GM12878 (cell line): ENCODE data around the gene KIAA0825. TPM values are rescaled to one million over a fixed set of nuclear protein-coding genes. Genes with fewer than 3 reads are reported as not detected.

Experiments used
- ATAC-seq: fragments of 200-7000 bp; cut with Tn5 transposase; 3 replicates; pipeline ENCODE4 v1.9.1; 2020; ENCODE audit warnings: mild to moderate bottlenecking, moderate library complexity
- BruUV-seq: library from RNA; stranded (reverse); fragments of 400-500 nt; replicated peaks from 2 replicates; lab custom pipeline; 2021; lab: Mats Ljungman, UMichigan
- CTCF ChIA-PET: fragments of 300-600 bp; sonication (Branson Sonifier 250); formaldehyde crosslinking; extraction: SDS; loops from one replicate; lab custom pipeline; 2021; ENCODE audit warnings: inconsistent platforms; lab: Yijun Ruan, JAX
- POLR2A ChIA-PET: fragments of 350-600 bp; formaldehyde crosslinking; extraction: SDS; loops from one replicate; lab custom pipeline; 2021; ENCODE audit warnings: inconsistent platforms; lab: Charles Lee
- RAD21 ChIA-PET: fragments of 300-600 bp; sonication (Branson Sonifier 250); formaldehyde crosslinking; loops from one replicate; lab custom pipeline; 2023; ENCODE audit warnings: antibody characterized with exemption; ENCODE audit not compliant: unreplicated experiment; lab: Charles Lee
- SMC1A ChIA-PET: fragments of 300-600 bp; sonication (Branson Sonifier 250); formaldehyde crosslinking; loops from one replicate; lab custom pipeline; 2023; ENCODE audit not compliant: unreplicated experiment, uncharacterized antibody; lab: Charles Lee
- DNase-seq: peaks from one replicate; pipeline ENCODE4 v3.0.0-alpha.2; 2011; ENCODE audit warnings: low read depth, low spot score
- FAIRE-seq: peaks from 3 replicates; lab custom pipeline; 2011; peaks lifted over from hg19 to GRCh38; lab: Jason Lieb, UNC
- H2AFZ ChIP-seq: 2 replicates; pipeline ENCODE4 v1.6.0; 2011; ENCODE audit warnings: low read depth, low read length, control low read depth; ENCODE audit not compliant: control insufficient read depth
- H3K27ac ChIP-seq: 2 replicates; pipeline ENCODE4 v1.5.1; 2011; ENCODE audit warnings: control low read depth; ENCODE audit not compliant: control insufficient read depth, insufficient read depth
- H3K27me3 ChIP-seq, 2 experiments: replicated peaks in 1 of 2; 2 replicates each; pipeline versions ENCODE4 v1.6.0 to v1.6.1; 2011; ENCODE audit warnings: low read length in 1 of 2; ENCODE audit not compliant: control insufficient read depth in 2 of 2, insufficient read depth in 2 of 2
- H3K36me3 ChIP-seq, 2 experiments: 2 replicates each; pipeline ENCODE4 v1.5.1; 2011; ENCODE audit warnings: low read length in 1 of 2; ENCODE audit not compliant: control insufficient read depth in 2 of 2, insufficient read depth in 2 of 2
- H3K4me1 ChIP-seq: 2 replicates; pipeline ENCODE4 v1.6.1; 2011; ENCODE audit warnings: mild to moderate bottlenecking, low read length, moderate library complexity, mixed read lengths; ENCODE audit not compliant: control insufficient read depth, insufficient read depth
- H3K4me2 ChIP-seq: 2 replicates; pipeline ENCODE4 v1.6.0; 2011; ENCODE audit warnings: control low read depth; ENCODE audit not compliant: control insufficient read depth, insufficient read depth
- H3K4me3 ChIP-seq: fragments of 200-600 bp; sonication (generic); 2 replicates; pipeline ENCODE4 v1.5.1; 2016
- H3K79me2 ChIP-seq: 2 replicates; pipeline ENCODE4 v1.6.0; 2011; ENCODE audit warnings: low read length; ENCODE audit not compliant: control insufficient read depth, insufficient read depth
- H3K9ac ChIP-seq: 2 replicates; pipeline ENCODE4 v1.8.0; 2011; ENCODE audit warnings: low read length, control low read depth, mixed read lengths; ENCODE audit not compliant: control insufficient read depth, insufficient read depth
- H3K9me3 ChIP-seq: replicated peaks from 3 replicates; pipeline ENCODE4 v1.5.1; 2011; ENCODE audit warnings: mild to moderate bottlenecking, low read length; ENCODE audit not compliant: control insufficient read depth, insufficient read depth
- H4K20me1 ChIP-seq: 2 replicates; pipeline ENCODE4 v1.6.0; 2011; ENCODE audit not compliant: control insufficient read depth, insufficient read depth
- CBX3 ChIP-seq: fragments of 200-600 bp; sonication (generic); IDR thresholded peaks from 2 replicates; pipeline ENCODE4 v1.6.1; 2016; ENCODE audit warnings: low read depth, borderline replicate concordance
- CHD4 ChIP-seq: fragments of 200-600 bp; sonication (generic); IDR thresholded peaks from 2 replicates; pipeline ENCODE4 v1.6.1; 2016; ENCODE audit warnings: mild to moderate bottlenecking
- FOXM1 ChIP-seq: IDR thresholded peaks from 2 replicates; pipeline ENCODE4 v1.6.1; 2012; ENCODE audit warnings: low read depth, mild to moderate bottlenecking, inconsistent platforms, low read length, moderate library complexity
- GABPA ChIP-seq: IDR thresholded peaks from 2 replicates; pipeline ENCODE4 v1.6.1; 2014; ENCODE audit warnings: antibody characterized with exemption, low read depth, mild to moderate bottlenecking, inconsistent platforms
- KAT2A ChIP-seq: conservative IDR thresholded peaks from 2 replicates; pipeline ENCODE4 v1.6.1; 2011; ENCODE audit warnings: low read depth, low read length; ENCODE audit not compliant: control insufficient read depth
- MEF2A ChIP-seq: IDR thresholded peaks from 2 replicates; pipeline ENCODE4 v1.6.1; 2011; ENCODE audit warnings: low read depth, mild to moderate bottlenecking, low read length, moderate library complexity; ENCODE audit not compliant: insufficient read depth
- MYB ChIP-seq: fragments of 150-350 bp; IDR thresholded peaks from 2 replicates; pipeline ENCODE4 v1.6.1; 2014; ENCODE audit warnings: mild to moderate bottlenecking, low read depth, low read length, borderline replicate concordance
- PAX5 ChIP-seq: IDR thresholded peaks from 2 replicates; pipeline ENCODE4 v1.6.1; 2011; ENCODE audit warnings: low read depth, low read length, borderline replicate concordance
- RAD51 ChIP-seq: fragments of 450-650 bp; IDR thresholded peaks from 2 replicates; pipeline ENCODE4 v1.6.1; 2016; ENCODE audit warnings: moderate library complexity, mild to moderate bottlenecking, inconsistent platforms
- ZBTB11 ChIP-seq: fragments of 450-650 bp; formaldehyde crosslinking; IDR thresholded peaks from 2 replicates; pipeline ENCODE4 v1.5.0; 2022; ENCODE audit warnings: mild to moderate bottlenecking, missing genetic modification characterization
- ZZZ3 ChIP-seq: IDR thresholded peaks from 2 replicates; pipeline ENCODE4 v1.6.1; 2011; ENCODE audit warnings: low read depth; ENCODE audit not compliant: control insufficient read depth, insufficient read length
- WGBS: methylation state at CpG from one replicate; pipeline ENCODE4 v1.1.6; 2016; ENCODE audit warnings: low lambda C conversion rate; ENCODE audit not compliant: insufficient replicate concordance, insufficient coverage; ENCODE audit errors: missing lambda C conversion rate; 5-methylcytosine and 5-hydroxymethylcytosine counted together
- in situ Hi-C: fragments of 300-500 bp; cut with MboI; formaldehyde crosslinking; loops from 9 replicates; pipeline ENCODE4 v1.14.3; 2018; ENCODE audit warnings: mixed read lengths
- intact Hi-C: fragments of 100-400 bp; cut with micrococcal nuclease; formaldehyde crosslinking; loops from one replicate; pipeline ENCODE4 v1.14.2; 2022; ENCODE audit not compliant: unreplicated experiment
- polyA plus RNA-seq, 11 experiments: library from polyadenylated mRNA; depleted of rRNA in 4 of 11; unstranded in 6 of 11; stranded (reverse) in 5 of 11; fragments of >200 nt; fragmentation: Nextera tagmentation in 4 of 11; fragmentation: Illumina TruSeq in 1 of 11; extraction: Ambion mirVana in 4 of 11; extraction: Trizol in 1 of 11; gene quantifications; 1 replicate in 1 of 11; 2 replicates in 10 of 11; pipeline versions ENCODE4 v1.2.1 to v1.2.3, GENCODE V29; 2011 to 2016; ENCODE audit warnings: inconsistent platforms in 2 of 11, missing spikeins in 2 of 11, low read depth in 1 of 11
- total RNA-seq, 4 experiments: library from RNA; depleted of rRNA in 3 of 4; stranded (reverse); fragments of >200 nt in 3 of 4; fragmentation: Illumina TruSeq in 1 of 4; extraction: Trizol in 1 of 4; gene quantifications; 2 replicates each; pipeline versions ENCODE4 v1.2.1 to v1.2.3, GENCODE V29; 2013 to 2021
- TF ChIP-seq, protein P1 (sequence below): fragments of 450-650 bp; IDR thresholded peaks from 2 replicates; pipeline ENCODE4 v1.6.1; 2014; ENCODE audit warnings: mild to moderate bottlenecking

Gene KIAA0825
- total and polyA plus RNA-seq, 10 of the 15 experiments (the other 5 are each of a cell fraction or from before 2014, with no cell fraction given), result 0.55 to 1.9 (median 1.5) TPM

GRCh38 chr5:94469894-94470329 is 148.5 kb downstream of the KIAA0825 start:
- 56% methylated on average over 5 of the region's 5 CpGs for WGBS
- Histone ChIP-seq H3K9ac (no peak overlapping the region), H2AFZ (no peak overlapping the region), H3K4me2 (no peak overlapping the region), H4K20me1 (no peaks in the 10 kb centered on the region), H3K79me2 (no peaks in the 10 kb centered on the region), H3K9me3 (no peaks in the 10 kb centered on the region), H3K4me1 (no peaks in the 10 kb centered on the region), H3K4me3 (no peak overlapping the region), H3K36me3 (no peaks in the 10 kb centered on the region), H3K27me3 (no peaks in the 10 kb centered on the region), H3K27ac (no peak overlapping the region)
- ChIA-PET SMC1A (no interaction called here), RAD21 (no interaction called here), CTCF (interaction anchor here (0.9 to 1.8 kb wide), 3 partner anchors 20 to 268 kb away, joined by 3 to 4 read pairs (median 3); no protein-coding TSS in a partner anchor), POLR2A (no interaction called here)
- intact Hi-C loops, result no loop called here
- in situ Hi-C loops, result no loop called here
- DNase-seq (no peak), FAIRE-seq (no peak), ATAC-seq (no peak)
- TF ChIP-seq KAT2A (no peak), CBX3 (no peak), CHD4 (no peak), MEF2A (no peak)
- no TSS peak for BruUV-seq

DNA sequence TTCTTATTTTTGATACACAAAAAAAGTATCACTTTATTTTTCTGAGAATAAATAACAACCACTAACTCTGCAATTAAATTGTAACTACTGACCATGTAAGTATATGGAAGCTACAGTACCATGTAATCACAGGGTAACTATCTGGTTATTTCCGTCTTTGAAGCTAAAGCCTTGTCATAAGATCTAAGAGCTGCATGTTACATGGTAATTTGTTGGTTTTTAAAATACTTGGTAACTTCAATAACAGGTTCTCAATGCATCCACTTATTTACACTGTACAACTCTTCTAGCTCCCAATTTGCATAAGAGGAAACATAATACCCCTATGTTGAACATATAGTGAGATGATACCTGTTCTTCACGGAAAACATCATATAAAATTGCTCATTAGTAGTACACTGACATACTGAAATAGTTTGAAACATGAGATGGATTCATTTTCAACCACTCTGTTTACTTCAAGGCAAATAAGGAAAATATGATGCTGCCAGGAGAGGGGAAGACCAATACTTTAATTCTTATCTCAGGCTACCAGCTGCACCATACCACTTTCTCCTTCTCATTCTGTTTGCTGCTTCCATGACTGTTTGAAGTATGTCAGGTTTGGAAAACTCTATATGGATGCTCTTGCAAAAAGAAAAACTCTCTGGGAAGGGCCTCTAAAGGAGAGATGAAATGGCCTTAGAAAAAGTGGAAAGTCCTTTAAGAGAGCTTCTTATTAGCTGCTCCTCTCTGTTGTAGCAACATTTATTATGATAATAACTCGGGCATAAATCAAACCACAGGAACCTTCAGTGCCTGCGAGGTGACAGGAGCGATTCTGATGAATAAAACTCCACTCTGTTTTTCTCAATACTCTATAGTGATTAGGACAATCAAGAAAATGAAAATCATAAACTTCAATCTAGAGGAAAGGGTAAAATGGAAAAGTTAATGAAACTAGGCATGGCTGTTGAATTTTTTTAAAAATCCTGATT is 150.2 kb downstream of the KIAA0825 start:
- no peak overlapping the region for H2AFZ ChIP-seq
- no peaks in the 10 kb centered on the region for H4K20me1 ChIP-seq
- ChIA-PET POLR2A (no interaction called here), RAD21 (no interaction called here), CTCF (interaction anchor here (0.7 kb wide), 1 partner anchor 97 kb away, joined by 3 read pairs; no protein-coding TSS in a partner anchor), SMC1A (interaction anchor here (0.8 to 1.0 kb wide), 2 partner anchors 8 to 52 kb away, joined by 3 read pairs; no protein-coding TSS in a partner anchor)
- H3K27me3 ChIP-seq, result no peaks in the 10 kb centered on the region
- no TSS peak for BruUV-seq
- H3K27ac ChIP-seq, result no peak overlapping the region
- no peaks in the 10 kb centered on the region for H3K36me3 ChIP-seq
- no peaks in the 10 kb centered on the region for H3K9me3 ChIP-seq
- FAIRE-seq (no peak), DNase-seq (no peak), ATAC-seq (no peak)
- in situ Hi-C loops (no loop called here), intact Hi-C loops (no loop called here)
- WGBS, result 42% methylated on average over 5 of the region's 5 CpGs
- no peaks in the 10 kb centered on the region for H3K4me1 ChIP-seq
- H3K79me2 ChIP-seq, result no peaks in the 10 kb centered on the region
- no peak overlapping the region for H3K4me3 ChIP-seq
- no peak overlapping the region for H3K9ac ChIP-seq
- H3K4me2 ChIP-seq, result no peak overlapping the region
- TF ChIP-seq GABPA (no peak), ZZZ3 (no peak), FOXM1 (no peak), PAX5 (no peak), RAD51 (no peak), ZBTB11 (CRISPR knock-in tag) (no peak), MYB (no peak)
- TF ChIP-seq, protein P1, sequence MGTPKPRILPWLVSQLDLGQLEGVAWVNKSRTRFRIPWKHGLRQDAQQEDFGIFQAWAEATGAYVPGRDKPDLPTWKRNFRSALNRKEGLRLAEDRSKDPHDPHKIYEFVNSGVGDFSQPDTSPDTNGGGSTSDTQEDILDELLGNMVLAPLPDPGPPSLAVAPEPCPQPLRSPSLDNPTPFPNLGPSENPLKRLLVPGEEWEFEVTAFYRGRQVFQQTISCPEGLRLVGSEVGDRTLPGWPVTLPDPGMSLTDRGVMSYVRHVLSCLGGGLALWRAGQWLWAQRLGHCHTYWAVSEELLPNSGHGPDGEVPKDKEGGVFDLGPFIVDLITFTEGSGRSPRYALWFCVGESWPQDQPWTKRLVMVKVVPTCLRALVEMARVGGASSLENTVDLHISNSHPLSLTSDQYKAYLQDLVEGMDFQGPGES, result no peak
